ENCODE measurements around the gene SULT4A1.

GRCh38 chr22:43858156-43858895 is 4.0 kb downstream of the SULT4A1 start:
- TF ChIP-seq CTCF (conservative IDR thresholded peaks at IDR 0.05; ENCODE audit: low read depth, low read length) (no peak), POLR2A (IDR thresholded peaks at IDR 0.05; ENCODE audit: low read depth, low read length) (no peak), CEBPB (IDR thresholded peaks at IDR 0.05; ENCODE audit: low read depth, low read length) (no peak), RAD21 (IDR thresholded peaks at IDR 0.05; ENCODE audit: low read length) (no peak), MXI1 (IDR thresholded peaks at IDR 0.05; ENCODE audit: borderline replicate concordance, low read depth, low read length) (no peak), MAFK (IDR thresholded peaks at IDR 0.05; ENCODE audit: low read depth, low read length) (no peak)
